AG08396 (cell line): ENCODE results near the gene HSFX4.
A peak's percentile ranks its signal among the peaks of the same experiment; 100 is the strongest.
"Not testable (repeated sequence)": the region's sequence is repeated elsewhere in the genome, so short reads cannot be mapped to it uniquely, and the experiment has no call there.

Experiments used
- DNase-seq: peaks from one replicate; pipeline ENCODE4 v3.0.0; 2012; ENCODE audit warnings: low spot score, mixed read lengths

The HSFX4 gene

DNA sequence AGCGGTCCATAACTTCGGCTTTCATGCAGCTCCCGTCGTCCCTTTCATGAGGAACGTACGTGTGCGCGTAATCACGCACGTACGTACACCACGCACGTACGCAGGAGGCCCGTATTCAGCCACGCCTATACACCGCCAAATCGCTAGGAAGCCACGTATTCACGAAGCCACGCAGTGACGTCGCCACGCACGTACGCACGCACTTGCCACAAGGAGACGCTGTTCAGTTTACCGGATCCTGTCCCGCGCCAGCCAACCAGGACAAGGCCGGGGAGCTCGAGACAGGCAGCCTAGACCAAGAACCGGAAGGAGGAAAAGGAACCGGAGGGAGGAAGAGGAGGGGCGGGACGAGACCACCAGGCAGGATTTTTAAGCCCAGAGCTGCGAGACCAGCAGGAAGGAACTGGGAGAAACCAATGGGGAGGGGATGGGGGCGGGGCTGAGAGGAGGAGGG is 9.1 kb downstream of the HSFX4 start, which contains the start of gene EOLA2:
Gene EOLA2 (minus strand): TSS at position 65 of the 454 bp plus-strand sequence. CDS start 4,617 bp downstream, outside the sequence.
- DNase-seq, result peak; percentile 63

DNA sequence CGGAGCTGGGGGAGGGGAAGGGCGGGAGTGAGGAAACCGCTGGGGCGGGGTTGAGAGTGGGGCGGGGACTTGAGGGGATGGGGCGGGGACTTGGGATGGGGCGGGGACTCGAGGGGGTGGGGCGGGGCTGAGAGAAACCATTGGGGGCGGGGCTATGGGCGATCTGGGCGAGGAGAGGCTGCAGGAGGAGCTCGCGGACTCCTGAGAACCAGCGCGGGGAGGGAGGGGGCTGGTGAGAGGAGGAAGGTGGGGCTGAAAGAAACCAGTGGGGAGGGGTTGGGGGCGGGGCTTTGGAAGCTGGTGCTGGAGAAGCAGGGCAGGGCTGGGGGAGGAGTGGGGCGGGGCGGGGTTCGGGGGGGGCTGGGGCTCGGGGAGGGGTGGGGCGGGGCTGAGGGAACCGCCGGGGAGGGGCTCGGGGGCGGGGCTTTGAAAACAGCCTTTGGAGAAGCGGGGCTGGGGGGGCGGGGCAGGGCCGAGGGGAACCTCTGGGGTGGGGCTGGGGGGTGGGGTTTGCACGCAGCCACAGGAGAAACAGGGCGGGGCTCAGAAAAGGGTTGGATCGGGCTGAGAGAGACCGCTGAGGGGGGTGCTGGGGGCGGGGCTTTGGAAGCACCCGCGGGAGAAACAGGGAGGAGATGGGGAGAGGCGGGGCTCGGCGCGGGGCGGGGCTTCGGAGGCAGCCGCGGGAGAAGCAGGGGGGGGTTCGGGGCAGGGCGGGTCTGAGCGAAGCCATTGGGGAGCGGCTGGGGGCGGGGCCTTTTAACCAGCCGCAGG is 9.7 kb downstream of the HSFX4 start:
- DNase-seq, result peak; percentile 78

GRCh38 chrX:149939655-149939904 is 10.2 kb downstream of the HSFX4 start:
- DNase-seq, result no peak

GRCh38 chrX:149939905-149940673 is 10.7 kb downstream of the HSFX4 start:
- peak; percentile 78 for DNase-seq

DNA sequence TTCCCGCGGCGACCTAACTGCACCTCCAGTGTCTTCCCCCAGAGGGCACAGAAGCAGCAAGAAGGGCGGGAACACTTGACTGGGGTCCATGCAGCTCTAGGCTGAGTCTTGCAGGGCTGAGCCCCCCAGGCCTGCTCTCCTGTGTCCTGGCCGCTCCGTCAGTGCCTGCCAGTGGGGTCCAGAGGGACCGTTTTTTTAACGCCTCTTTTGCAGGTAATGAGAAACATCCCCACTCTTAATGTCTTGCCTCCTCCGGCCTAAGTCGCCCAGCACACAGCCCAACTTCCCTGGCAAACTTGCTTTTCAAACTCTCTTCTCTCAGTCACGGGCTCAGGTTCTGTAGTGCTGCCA is 11.3 kb downstream of the HSFX4 start:
- not testable (repeated sequence) for DNase-seq

DNA sequence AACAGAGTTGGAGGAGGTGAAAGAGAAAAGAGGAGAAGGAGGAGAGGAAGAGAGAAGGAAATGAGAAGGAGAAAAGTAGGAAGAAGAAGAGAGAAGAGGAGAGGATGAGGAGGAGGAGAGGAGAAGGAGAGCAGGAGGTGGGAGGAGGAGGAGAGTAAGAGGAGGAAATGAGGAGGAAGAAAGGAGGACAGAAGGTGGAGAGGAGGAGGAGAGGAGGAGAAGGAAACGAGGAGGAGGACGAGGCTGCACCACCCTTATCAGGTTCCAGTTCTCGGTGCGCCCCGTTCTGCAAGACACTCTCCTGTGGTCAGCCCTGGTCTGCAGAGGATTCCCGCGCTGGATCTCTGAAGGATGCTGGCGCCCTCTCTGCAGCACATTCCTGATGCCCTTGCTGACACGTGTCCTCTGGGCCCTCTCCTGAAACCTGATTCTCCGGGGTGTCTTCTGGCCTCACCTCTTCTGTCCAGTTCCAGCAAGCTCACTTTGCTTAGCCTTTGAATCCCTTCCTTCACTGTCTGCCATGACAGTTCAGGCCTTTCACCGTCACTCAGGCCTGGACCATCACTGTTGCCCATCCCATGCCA is 15.8 kb downstream of the HSFX4 start:
- DNase-seq, result not testable (repeated sequence)

- not testable (repeated sequence) for DNase-seq
Observed at GRCh38 chrX:149945820-149946219, 16.4 kb downstream of the HSFX4 start.

GRCh38 chrX:149946932-149947331 is 17.6 kb downstream of the HSFX4 start:
- DNase-seq, result not testable (repeated sequence)

DNA sequence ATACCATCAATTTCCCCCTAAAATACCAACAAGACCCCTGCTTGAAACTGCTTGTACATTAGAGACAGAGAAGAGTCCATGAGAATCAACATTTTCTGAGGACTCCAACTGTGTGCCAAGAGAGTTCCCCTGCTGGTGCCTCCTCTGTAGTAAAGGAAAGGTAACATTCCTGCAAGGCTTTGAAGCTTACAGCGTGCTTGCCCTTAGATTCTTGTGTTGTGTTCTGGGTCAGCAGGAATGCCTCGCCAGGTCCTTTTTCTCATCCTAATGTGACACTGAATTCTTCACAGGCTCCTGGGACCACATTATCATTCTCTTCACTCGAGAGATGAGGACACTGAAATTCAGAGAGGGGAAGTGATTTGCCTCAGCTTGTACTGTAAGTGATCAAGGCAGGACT is 18.6 kb downstream of the HSFX4 start:
- DNase-seq, result no peak

- no peak for DNase-seq
Observed at GRCh38 chrX:149949743-149950436, 20.5 kb downstream of the HSFX4 start.

DNA sequence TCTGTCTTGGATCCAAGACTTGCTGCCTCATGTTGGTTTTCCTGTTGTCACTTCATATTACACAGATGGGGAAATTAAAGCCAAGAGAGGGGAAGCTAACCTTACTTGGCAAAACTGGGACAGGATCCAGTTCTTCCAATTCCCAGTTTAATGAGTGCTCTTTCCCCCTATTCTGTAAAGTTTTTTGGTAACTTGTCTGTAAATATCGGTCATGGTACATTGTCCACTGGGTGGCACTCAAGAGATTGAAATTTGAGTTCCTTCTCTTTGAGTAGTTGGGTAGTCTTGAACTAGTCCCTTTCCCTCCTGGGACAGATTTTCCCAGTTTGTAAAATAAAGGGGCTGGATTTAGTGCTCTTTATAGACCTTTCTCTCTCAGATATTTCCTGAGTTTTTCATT is 21.3 kb downstream of the HSFX4 start:
- peak; percentile 43 for DNase-seq

GRCh38 chrX:149961572-149961971 is 32.2 kb downstream of the HSFX4 start:
- no peak for DNase-seq

GRCh38 chrX:149962010-149962409 is 32.6 kb downstream of the HSFX4 start:
- DNase-seq, result no peak

- peak; percentile 63 for DNase-seq
Observed at GRCh38 chrX:149962859-149963757, 33.7 kb downstream of the HSFX4 start.

- no peak for DNase-seq
Observed at GRCh38 chrX:149979126-149979644, 49.8 kb downstream of the HSFX4 start.
